Vagina (tissue), 2 donors: ENCODE data around the gene KANK4.

Experiments
- POLR2A ChIP-seq, 2 donors: fragments of 450-650 bp; IDR thresholded peaks; one replicate each; pipeline ENCODE4 v1.6.1; 2017; ENCODE audit warnings: antibody characterized with exemption in 2 of 2, mild to moderate bottlenecking in 2 of 2, moderate library complexity in 2 of 2
- TF ChIP-seq, protein P1 (sequence below), 3 experiments: fragments of 450-650 bp in 2 of 3; fragments of 200-600 bp in 1 of 3; sonication (generic) in 1 of 3; IDR thresholded peaks; one replicate each; pipeline ENCODE4 v1.5.1; 2017 to 2019; ENCODE audit warnings: antibody characterized with exemption in 3 of 3, mild to moderate bottlenecking in 2 of 3, moderate library complexity in 2 of 3

DNA sequence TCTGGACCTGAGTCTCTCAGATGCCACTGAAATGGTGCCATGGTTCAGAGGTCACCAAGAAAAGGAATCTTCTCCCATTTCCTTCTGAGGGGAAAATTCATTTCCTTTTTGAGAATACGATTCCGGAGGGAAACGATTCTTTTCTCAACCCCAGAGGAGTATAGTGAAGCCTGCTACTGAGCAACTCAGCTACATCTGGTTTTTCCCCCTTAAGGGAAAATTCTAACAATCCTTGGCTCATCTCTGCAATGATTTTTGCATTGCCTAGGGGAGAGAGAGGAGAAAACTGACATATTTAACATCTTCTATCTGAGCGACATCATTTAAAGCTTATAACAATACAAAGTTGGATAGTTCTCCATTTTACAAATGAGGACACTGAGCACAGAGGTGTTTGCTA is 22.4 kb upstream of the KANK4 start:
- TF ChIP-seq, protein P1, sequence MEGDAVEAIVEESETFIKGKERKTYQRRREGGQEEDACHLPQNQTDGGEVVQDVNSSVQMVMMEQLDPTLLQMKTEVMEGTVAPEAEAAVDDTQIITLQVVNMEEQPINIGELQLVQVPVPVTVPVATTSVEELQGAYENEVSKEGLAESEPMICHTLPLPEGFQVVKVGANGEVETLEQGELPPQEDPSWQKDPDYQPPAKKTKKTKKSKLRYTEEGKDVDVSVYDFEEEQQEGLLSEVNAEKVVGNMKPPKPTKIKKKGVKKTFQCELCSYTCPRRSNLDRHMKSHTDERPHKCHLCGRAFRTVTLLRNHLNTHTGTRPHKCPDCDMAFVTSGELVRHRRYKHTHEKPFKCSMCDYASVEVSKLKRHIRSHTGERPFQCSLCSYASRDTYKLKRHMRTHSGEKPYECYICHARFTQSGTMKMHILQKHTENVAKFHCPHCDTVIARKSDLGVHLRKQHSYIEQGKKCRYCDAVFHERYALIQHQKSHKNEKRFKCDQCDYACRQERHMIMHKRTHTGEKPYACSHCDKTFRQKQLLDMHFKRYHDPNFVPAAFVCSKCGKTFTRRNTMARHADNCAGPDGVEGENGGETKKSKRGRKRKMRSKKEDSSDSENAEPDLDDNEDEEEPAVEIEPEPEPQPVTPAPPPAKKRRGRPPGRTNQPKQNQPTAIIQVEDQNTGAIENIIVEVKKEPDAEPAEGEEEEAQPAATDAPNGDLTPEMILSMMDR (IDR thresholded peaks at IDR 0.05) = no peak
- no peak for TF ChIP-seq POLR2A (IDR thresholded peaks at IDR 0.05)
